HEK293 (cell line): ENCODE measurements around the gene LCTL.

Source experiments
- KLF16 ChIP-seq: fragments of 450-650 bp; formaldehyde crosslinking; IDR thresholded peaks from 2 replicates; pipeline ENCODE4 v1.5.1; 2017; ENCODE audit warnings: missing biosample characterization, missing genetic modification characterization
- SCRT1 ChIP-seq: fragments of 450-650 bp; formaldehyde crosslinking; IDR thresholded peaks from 2 replicates; pipeline ENCODE4 v1.5.1; 2016; ENCODE audit warnings: missing biosample characterization, missing genetic modification characterization, borderline replicate concordance
- ZBTB20 ChIP-seq: fragments of 450-650 bp; formaldehyde crosslinking; IDR thresholded peaks from 2 replicates; pipeline ENCODE4 v1.5.1; 2016; ENCODE audit warnings: missing biosample characterization, missing genetic modification characterization
- ZNF274 ChIP-seq, 2 experiments: fragments of 200-500 bp in 1 of 2; fragments of 450-650 bp in 1 of 2; sonication (Bioruptor generic) in 1 of 2; formaldehyde crosslinking in 1 of 2; IDR thresholded peaks; 2 replicates each; pipeline versions ENCODE4 v1.5.1 to v1.6.1; 2014 to 2016; ENCODE audit warnings: borderline replicate concordance in 1 of 2, inconsistent platforms in 1 of 2, low read length in 1 of 2, missing biosample characterization in 1 of 2, missing genetic modification characterization in 1 of 2
- ZNF354C ChIP-seq: fragments of 450-650 bp; formaldehyde crosslinking; IDR thresholded peaks from 2 replicates; pipeline ENCODE4 v1.5.1; 2016; ENCODE audit warnings: missing biosample characterization, missing genetic modification characterization, low read depth, borderline replicate concordance
- ZNF416 ChIP-seq: fragments of 450-650 bp; formaldehyde crosslinking; IDR thresholded peaks from 2 replicates; pipeline ENCODE4 v1.5.1; 2016; ENCODE audit warnings: missing biosample characterization, missing genetic modification characterization
- ZNF560 ChIP-seq: fragments of 450-650 bp; formaldehyde crosslinking; IDR thresholded peaks from 2 replicates; pipeline ENCODE4 v1.5.1; 2017; ENCODE audit warnings: missing biosample characterization, missing genetic modification characterization, borderline replicate concordance
- ZNF670 ChIP-seq: fragments of 450-650 bp; formaldehyde crosslinking; IDR thresholded peaks from 2 replicates; pipeline ENCODE4 v1.5.1; 2016; ENCODE audit warnings: missing biosample characterization, missing genetic modification characterization, low read depth
- ZNF776 ChIP-seq: fragments of 450-650 bp; formaldehyde crosslinking; IDR thresholded peaks from 2 replicates; pipeline ENCODE4 v1.5.0; 2017; ENCODE audit warnings: missing biosample characterization, missing genetic modification characterization, borderline replicate concordance
- TF ChIP-seq, protein P1 (sequence below): fragments of 450-650 bp; formaldehyde crosslinking; IDR thresholded peaks from 2 replicates; pipeline ENCODE4 v1.5.1; 2017; ENCODE audit warnings: missing biosample characterization, missing genetic modification characterization
- TF ChIP-seq, protein P2 (sequence below): fragments of 450-650 bp; formaldehyde crosslinking; IDR thresholded peaks from 2 replicates; pipeline ENCODE4 v1.5.1; 2016; ENCODE audit warnings: missing biosample characterization, missing genetic modification characterization
- TF ChIP-seq, protein P3 (sequence below): fragments of 450-650 bp; formaldehyde crosslinking; IDR thresholded peaks from 2 replicates; pipeline ENCODE4 v1.5.1; 2016; ENCODE audit warnings: missing biosample characterization, missing genetic modification characterization
- TF ChIP-seq, protein P4 (sequence below): fragments of 450-650 bp; formaldehyde crosslinking; IDR thresholded peaks from 2 replicates; pipeline ENCODE4 v1.5.1; 2016; ENCODE audit warnings: missing biosample characterization, missing genetic modification characterization, low read depth

DNA sequence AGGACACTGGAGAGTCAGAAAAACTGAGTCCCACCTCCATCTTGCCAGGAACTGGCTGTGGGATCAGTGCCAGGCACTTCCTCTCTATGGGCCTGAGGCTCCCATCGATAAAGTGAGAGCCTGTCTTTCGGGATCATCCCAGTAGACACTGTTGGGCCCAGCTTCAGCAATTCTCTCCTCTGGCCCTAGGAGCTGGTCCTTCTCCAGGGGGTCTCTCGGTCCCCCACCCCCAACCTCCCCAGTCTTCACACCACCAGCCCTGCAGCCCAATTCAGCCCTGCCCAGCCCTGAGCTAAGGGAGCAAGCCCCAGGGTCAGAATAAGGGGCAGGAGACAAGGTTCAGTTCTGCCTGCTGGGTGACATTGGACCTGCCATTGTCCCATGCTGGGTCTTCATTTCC, 4.5 kb upstream of the LCTL start:
- no peak for TF ChIP-seq ZNF560 (tag by site-specific recombination)
- TF ChIP-seq KLF16 (tag by site-specific recombination) = no peak
- TF ChIP-seq ZNF274 (IDR thresholded peaks at IDR 0.05; ENCODE audit: low read length) = no peak
- TF ChIP-seq ZNF274 (tag by site-specific recombination; IDR thresholded peaks at IDR 0.05; ENCODE audit: borderline replicate concordance) = no peak
- TF ChIP-seq, protein P1, sequence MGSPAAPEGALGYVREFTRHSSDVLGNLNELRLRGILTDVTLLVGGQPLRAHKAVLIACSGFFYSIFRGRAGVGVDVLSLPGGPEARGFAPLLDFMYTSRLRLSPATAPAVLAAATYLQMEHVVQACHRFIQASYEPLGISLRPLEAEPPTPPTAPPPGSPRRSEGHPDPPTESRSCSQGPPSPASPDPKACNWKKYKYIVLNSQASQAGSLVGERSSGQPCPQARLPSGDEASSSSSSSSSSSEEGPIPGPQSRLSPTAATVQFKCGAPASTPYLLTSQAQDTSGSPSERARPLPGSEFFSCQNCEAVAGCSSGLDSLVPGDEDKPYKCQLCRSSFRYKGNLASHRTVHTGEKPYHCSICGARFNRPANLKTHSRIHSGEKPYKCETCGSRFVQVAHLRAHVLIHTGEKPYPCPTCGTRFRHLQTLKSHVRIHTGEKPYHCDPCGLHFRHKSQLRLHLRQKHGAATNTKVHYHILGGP = no peak
- TF ChIP-seq, protein P2, sequence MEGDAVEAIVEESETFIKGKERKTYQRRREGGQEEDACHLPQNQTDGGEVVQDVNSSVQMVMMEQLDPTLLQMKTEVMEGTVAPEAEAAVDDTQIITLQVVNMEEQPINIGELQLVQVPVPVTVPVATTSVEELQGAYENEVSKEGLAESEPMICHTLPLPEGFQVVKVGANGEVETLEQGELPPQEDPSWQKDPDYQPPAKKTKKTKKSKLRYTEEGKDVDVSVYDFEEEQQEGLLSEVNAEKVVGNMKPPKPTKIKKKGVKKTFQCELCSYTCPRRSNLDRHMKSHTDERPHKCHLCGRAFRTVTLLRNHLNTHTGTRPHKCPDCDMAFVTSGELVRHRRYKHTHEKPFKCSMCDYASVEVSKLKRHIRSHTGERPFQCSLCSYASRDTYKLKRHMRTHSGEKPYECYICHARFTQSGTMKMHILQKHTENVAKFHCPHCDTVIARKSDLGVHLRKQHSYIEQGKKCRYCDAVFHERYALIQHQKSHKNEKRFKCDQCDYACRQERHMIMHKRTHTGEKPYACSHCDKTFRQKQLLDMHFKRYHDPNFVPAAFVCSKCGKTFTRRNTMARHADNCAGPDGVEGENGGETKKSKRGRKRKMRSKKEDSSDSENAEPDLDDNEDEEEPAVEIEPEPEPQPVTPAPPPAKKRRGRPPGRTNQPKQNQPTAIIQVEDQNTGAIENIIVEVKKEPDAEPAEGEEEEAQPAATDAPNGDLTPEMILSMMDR (tag by site-specific recombination) = no peak
- TF ChIP-seq SCRT1 (tag by site-specific recombination) = no peak
- TF ChIP-seq ZNF416 = no peak
- TF ChIP-seq, protein P3, sequence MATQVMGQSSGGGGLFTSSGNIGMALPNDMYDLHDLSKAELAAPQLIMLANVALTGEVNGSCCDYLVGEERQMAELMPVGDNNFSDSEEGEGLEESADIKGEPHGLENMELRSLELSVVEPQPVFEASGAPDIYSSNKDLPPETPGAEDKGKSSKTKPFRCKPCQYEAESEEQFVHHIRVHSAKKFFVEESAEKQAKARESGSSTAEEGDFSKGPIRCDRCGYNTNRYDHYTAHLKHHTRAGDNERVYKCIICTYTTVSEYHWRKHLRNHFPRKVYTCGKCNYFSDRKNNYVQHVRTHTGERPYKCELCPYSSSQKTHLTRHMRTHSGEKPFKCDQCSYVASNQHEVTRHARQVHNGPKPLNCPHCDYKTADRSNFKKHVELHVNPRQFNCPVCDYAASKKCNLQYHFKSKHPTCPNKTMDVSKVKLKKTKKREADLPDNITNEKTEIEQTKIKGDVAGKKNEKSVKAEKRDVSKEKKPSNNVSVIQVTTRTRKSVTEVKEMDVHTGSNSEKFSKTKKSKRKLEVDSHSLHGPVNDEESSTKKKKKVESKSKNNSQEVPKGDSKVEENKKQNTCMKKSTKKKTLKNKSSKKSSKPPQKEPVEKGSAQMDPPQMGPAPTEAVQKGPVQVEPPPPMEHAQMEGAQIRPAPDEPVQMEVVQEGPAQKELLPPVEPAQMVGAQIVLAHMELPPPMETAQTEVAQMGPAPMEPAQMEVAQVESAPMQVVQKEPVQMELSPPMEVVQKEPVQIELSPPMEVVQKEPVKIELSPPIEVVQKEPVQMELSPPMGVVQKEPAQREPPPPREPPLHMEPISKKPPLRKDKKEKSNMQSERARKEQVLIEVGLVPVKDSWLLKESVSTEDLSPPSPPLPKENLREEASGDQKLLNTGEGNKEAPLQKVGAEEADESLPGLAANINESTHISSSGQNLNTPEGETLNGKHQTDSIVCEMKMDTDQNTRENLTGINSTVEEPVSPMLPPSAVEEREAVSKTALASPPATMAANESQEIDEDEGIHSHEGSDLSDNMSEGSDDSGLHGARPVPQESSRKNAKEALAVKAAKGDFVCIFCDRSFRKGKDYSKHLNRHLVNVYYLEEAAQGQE (tag by site-specific recombination) = no peak
- no peak for TF ChIP-seq ZNF354C (tag by site-specific recombination)
- TF ChIP-seq, protein P4, sequence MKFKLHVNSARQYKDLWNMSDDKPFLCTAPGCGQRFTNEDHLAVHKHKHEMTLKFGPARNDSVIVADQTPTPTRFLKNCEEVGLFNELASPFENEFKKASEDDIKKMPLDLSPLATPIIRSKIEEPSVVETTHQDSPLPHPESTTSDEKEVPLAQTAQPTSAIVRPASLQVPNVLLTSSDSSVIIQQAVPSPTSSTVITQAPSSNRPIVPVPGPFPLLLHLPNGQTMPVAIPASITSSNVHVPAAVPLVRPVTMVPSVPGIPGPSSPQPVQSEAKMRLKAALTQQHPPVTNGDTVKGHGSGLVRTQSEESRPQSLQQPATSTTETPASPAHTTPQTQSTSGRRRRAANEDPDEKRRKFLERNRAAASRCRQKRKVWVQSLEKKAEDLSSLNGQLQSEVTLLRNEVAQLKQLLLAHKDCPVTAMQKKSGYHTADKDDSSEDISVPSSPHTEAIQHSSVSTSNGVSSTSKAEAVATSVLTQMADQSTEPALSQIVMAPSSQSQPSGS (tag by site-specific recombination) = no peak
- TF ChIP-seq ZBTB20 (tag by site-specific recombination) = no peak
- TF ChIP-seq ZNF776 (tag by site-specific recombination) = no peak
- no peak for TF ChIP-seq ZNF670 (tag by site-specific recombination)
